GM19351 (cell line): ENCODE results near the gene ZCCHC10.
"Not testable (repeated sequence)": the region's sequence is repeated elsewhere in the genome, so short reads cannot be mapped to it uniquely, and the experiment has no call there.

ENCODE experiments used
- ATAC-seq: cut with Tn5 transposase; IDR thresholded peaks from one replicate; pipeline ENCODE4 v1.9.1; 2021; ENCODE audit warnings: mild to moderate bottlenecking, moderate library complexity; ENCODE audit not compliant: unreplicated experiment

Gene ZCCHC10

GRCh38 chr5:132979976-132980375 is 46.4 kb downstream of the ZCCHC10 start:
- no peak for ATAC-seq

GRCh38 chr5:132979367-132979940 is 46.9 kb downstream of the ZCCHC10 start:
- no peak for ATAC-seq

- ATAC-seq, result no peak
Measured at GRCh38 chr5:132976852-132977251, 49.5 kb downstream of the ZCCHC10 start.

GRCh38 chr5:132972436-132972828 is 53.9 kb downstream of the ZCCHC10 start:
- ATAC-seq, result not testable (repeated sequence)

GRCh38 chr5:132971483-132972435 is 54.6 kb downstream of the ZCCHC10 start:
- ATAC-seq, result no peak

- no peak for ATAC-seq
Measured at GRCh38 chr5:132965120-132965519, 61.2 kb downstream of the ZCCHC10 start.

- peak; percentile 91 for ATAC-seq
Measured at GRCh38 chr5:132963171-132964104, 62.9 kb downstream of the ZCCHC10 start, which contains the start of gene AFF4. TSS of gene AFF4 (minus strand) at chr5:132963634. CDS start at chr5:132937189, 26,445 bp downstream.

- no peak for ATAC-seq
Measured at GRCh38 chr5:132962429-132963021, 63.8 kb downstream of the ZCCHC10 start.

GRCh38 chr5:132961887-132962286 is 64.5 kb downstream of the ZCCHC10 start:
- ATAC-seq, result no peak

GRCh38 chr5:132961123-132961815 is 65.1 kb downstream of the ZCCHC10 start:
- ATAC-seq, result not testable (repeated sequence)

- ATAC-seq, result not testable (repeated sequence)
Measured at GRCh38 chr5:132956166-132956799, 70.1 kb downstream of the ZCCHC10 start.

- ATAC-seq, result no peak
Measured at GRCh38 chr5:132953710-132954109, 72.6 kb downstream of the ZCCHC10 start.

GRCh38 chr5:132952829-132953228 is 73.5 kb downstream of the ZCCHC10 start:
- no peak for ATAC-seq

- ATAC-seq, result no peak
Measured at GRCh38 chr5:132951897-132952296, 74.5 kb downstream of the ZCCHC10 start.

GRCh38 chr5:132949136-132949535 is 77.2 kb downstream of the ZCCHC10 start:
- ATAC-seq, result no peak

- no peak for ATAC-seq
Measured at GRCh38 chr5:132947671-132948070, 78.7 kb downstream of the ZCCHC10 start.
